ENCODE results near the gene NIPBL.

DNA sequence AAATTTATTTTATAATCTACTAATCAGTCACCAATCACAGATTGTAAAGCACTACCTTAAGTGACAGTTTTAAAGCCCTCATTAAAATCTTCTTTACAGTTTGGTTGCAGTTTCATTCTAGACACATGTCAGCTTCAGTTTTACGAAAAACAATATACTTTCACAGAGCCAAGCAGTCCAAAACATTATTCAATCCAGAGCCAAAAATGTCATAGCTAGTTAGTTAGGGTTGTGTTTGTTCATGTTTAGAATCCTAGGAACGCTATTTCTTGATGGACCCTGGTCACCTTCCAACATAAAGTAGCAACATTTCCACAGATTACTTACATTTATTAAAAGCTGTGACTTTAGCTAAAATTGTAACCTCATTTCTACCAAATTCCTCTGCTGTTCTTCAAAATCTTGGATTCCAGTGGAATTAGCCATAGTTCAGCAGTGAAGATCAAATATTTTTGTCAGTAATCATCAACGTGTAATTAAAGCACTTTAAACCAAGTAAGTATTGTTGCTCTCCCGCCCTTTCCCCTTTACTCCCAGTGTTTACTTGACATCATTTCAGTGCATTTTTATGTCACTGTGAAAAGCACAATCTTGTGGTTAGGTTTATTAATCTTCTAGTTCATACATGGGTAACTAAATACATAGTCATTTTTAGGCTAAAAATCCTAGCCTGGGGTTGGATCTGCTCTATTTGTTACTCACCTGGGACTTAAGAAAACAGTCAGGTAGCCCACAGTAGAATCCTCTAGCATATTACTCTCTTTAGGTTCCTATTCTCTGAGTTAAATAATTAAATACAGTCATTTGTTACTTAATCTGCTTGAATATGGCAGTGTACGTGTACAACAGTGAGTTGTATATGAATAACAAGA lies 74.3 kb downstream of the NIPBL start:
- TF ChIP-seq, protein P1, sequence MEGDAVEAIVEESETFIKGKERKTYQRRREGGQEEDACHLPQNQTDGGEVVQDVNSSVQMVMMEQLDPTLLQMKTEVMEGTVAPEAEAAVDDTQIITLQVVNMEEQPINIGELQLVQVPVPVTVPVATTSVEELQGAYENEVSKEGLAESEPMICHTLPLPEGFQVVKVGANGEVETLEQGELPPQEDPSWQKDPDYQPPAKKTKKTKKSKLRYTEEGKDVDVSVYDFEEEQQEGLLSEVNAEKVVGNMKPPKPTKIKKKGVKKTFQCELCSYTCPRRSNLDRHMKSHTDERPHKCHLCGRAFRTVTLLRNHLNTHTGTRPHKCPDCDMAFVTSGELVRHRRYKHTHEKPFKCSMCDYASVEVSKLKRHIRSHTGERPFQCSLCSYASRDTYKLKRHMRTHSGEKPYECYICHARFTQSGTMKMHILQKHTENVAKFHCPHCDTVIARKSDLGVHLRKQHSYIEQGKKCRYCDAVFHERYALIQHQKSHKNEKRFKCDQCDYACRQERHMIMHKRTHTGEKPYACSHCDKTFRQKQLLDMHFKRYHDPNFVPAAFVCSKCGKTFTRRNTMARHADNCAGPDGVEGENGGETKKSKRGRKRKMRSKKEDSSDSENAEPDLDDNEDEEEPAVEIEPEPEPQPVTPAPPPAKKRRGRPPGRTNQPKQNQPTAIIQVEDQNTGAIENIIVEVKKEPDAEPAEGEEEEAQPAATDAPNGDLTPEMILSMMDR (IDR thresholded peaks at IDR 0.05) = no peak
- TF ChIP-seq EP300 (IDR thresholded peaks at IDR 0.05; ENCODE audit: low read depth) = no peak
- no peak for TF ChIP-seq POLR2A (IDR thresholded peaks at IDR 0.05)
- TF ChIP-seq POLR2AphosphoS5 (IDR thresholded peaks at IDR 0.05) = no peak

Data from transverse colon (tissue), 4 donors.